HG03045 (cell line): ENCODE measurements around the gene TBC1D9B.
"Not testable (repeated sequence)": the region's sequence is repeated elsewhere in the genome, so short reads cannot be mapped to it uniquely, and the experiment has no call there.

Experiments used
- ATAC-seq: cut with Tn5 transposase; IDR thresholded peaks from one replicate; pipeline ENCODE4 v1.9.1; 2021; ENCODE audit warnings: mild to moderate bottlenecking, moderate library complexity; ENCODE audit not compliant: unreplicated experiment

Gene TBC1D9B

DNA sequence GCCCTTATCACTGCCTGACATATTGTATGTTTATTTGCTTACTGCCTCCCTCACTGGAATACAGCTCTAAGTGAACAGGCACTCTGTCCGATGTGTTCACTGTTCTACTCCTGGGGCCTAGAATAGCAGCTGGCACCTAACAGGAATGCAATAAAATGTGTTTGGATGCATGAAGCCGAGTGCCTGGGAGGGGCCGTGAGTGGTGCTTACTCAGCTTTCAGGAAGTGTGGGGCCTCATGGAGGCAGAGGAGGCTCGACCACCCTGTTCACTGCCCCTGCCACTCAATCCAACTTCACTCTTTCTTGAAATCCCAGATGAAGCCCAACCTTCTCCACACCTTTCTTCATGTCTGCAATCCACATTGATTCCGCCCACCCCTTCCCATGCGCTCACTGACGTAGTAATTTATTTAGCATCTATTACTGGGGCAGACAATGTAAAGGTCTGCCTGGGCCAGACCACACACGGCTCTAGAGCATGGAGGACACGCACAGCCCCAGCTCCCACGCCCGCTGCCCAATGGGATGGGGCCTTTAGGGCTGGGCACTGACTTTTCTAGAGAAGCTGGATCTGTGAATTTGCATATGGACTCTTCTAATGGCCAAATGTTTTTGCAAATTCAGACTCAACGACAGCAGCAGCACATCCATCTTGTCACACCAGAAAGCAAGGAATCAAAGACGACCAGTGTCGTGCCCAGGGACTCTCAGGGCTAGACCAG lies 21.3 kb downstream of the TBC1D9B start:
- no peak for ATAC-seq

- no peak for ATAC-seq
These were observed 22.1 kb downstream of the TBC1D9B start for GRCh38 chr5:179885491-179886090.

DNA sequence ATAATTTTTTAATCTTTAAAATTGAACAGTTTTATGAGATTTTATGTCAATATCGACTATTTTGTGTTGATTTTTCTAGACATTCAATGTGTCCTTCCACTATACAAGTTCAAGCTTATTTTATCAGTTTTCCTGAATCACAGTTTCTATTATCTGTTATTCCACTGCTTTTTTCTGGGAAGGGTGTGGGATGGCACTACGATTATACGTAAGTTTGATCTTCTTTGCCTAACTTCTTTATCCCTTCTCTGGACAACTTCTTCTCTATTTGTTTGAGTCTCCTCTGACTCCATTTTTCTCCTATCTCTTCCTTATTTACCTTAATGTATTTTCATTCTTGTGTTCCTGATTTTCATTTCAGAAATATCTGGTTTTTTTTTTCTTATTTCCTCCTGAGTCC lies 24.5 kb downstream of the TBC1D9B start:
- ATAC-seq = no peak

- ATAC-seq = no peak
These were observed 25.4 kb downstream of the TBC1D9B start for GRCh38 chr5:179882338-179882737.

- no peak for ATAC-seq
These were observed 26.7 kb downstream of the TBC1D9B start for GRCh38 chr5:179880848-179881590.

DNA sequence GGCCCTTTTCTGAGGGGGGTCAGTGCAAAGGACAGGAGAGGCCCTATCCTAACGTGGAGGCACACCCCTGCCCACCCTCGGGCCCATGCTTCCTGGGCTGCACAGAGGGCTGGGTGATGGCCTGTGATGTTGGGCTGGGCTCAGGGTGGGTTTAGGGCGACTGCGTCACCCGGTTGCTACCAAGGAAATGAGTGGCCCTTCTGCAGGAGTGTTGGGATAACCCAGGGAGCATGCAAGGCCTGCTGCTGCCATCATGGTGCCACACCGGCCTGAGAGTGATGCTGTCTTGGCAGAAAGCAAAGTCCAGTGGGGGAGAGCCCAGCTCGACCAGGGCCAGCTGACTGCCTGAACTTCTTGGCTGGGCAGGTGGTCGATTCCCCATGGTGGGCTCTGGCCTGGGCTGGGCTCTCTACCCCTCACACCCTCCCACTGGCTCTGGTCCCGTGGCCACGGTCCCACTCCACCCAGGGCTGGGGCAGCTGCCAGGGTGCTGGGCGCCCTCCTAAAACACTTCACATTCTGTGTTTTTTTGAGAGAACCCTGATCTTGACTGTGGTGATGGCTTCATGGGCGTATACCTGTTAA lies 27.5 kb downstream of the TBC1D9B start:
- no peak for ATAC-seq

DNA sequence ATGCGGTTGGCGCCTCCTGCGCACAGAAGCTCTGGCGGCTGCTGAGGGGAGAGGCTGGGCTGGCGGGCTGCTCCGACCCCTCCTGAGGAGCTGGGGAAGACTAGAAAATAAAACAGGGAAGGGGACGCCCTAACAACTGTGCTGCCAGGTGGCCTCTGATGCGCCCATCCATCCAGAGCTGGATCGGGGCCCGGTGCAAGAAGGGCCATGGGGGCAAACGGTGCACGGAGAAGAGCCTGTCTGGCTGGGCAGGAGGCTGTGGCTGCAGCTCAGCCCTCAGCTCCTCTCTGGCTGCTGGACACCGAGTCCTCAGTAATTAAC lies 28.0 kb downstream of the TBC1D9B start:
- no peak for ATAC-seq

- no peak for ATAC-seq
These were observed 28.6 kb downstream of the TBC1D9B start for GRCh38 chr5:179879003-179879689.

DNA sequence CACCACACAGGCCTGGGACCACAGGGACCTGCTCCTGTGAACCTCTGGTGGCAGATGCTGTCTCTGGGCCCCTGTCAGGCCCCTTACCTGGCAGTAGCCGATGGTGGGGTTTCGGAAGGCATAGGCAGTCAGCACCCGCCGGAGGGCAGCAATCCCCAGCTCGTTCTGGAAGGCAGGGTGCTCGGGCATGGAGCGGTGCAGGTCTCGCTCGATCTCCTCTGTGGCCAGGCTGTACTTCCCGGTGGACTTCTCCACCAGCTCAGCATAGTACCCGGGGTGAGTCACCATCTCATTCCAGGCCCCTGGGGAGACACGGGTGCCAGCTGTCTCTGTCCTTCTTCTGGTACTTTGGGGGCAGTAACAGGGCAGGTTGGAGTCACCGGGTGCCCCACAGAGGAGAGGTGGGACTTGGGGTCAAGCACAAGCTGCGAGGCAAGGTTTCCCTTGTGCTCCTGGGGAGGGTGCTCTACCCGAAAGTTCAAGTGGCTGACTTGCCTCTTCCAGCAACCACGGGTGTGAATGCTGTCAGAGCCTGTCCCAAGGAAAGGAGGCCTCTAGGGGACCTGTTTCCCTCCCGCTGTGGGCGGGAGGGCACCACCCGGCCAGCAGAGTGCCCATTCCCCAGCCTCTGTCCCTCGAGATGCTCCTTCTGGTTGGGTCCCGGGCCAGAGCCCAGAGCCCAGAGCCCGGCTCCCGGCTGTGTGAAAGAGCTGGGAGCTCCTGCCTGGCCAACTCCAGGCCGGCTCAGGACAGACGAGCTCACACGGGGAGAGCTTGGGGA lies 29.3 kb downstream of the TBC1D9B start:
- no peak for ATAC-seq

GRCh38 chr5:179876610-179876952 lies 31.1 kb downstream of the TBC1D9B start:
- ATAC-seq = no peak

DNA sequence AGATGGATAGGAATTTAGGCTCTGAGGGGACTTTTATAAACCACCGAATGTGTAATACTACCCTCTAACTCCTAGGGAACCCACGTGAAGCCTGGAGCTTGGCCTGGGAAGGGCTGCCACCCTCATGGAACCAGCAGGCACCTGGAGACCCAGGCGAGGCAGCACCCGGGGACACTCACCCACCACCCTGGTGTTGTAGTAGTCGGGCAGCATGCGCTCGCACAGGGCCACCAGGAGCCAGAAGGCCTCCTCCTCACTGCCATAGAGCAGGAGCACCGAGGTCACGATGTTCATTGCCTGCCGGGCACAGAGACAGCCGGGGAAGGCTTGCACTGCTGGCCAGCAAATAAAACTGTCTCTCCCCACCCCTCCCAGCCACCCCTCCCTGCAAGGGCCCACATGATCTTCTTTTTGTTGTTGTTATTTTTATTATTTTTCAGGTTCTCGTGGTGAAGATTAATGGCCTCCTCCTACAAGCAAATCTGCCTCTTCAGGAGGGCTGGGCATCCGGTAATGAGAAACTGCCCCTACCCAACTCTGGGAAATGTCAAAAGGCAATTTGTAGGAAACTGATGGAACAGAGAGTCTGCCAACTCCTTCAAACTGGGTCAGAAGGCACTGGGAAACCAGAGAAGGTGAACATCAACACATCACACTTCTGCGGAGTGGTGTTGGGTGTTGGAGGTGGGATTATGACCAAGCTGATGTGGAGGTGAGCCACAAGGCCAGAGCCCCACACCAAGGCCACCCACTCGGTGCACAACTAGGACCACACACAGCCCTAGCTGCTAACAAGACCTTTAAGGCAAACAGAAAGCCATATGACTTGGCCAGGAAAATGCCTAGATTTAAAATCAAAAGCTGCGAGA lies 31.7 kb downstream of the TBC1D9B start:
- no peak for ATAC-seq

GRCh38 chr5:179874536-179875292 lies 33.0 kb downstream of the TBC1D9B start:
- ATAC-seq = no peak

GRCh38 chr5:179874136-179874535 lies 33.6 kb downstream of the TBC1D9B start:
- no peak for ATAC-seq

GRCh38 chr5:179873588-179874110 lies 34.0 kb downstream of the TBC1D9B start:
- ATAC-seq = no peak

GRCh38 chr5:179872828-179873575 lies 34.7 kb downstream of the TBC1D9B start:
- ATAC-seq = no peak

DNA sequence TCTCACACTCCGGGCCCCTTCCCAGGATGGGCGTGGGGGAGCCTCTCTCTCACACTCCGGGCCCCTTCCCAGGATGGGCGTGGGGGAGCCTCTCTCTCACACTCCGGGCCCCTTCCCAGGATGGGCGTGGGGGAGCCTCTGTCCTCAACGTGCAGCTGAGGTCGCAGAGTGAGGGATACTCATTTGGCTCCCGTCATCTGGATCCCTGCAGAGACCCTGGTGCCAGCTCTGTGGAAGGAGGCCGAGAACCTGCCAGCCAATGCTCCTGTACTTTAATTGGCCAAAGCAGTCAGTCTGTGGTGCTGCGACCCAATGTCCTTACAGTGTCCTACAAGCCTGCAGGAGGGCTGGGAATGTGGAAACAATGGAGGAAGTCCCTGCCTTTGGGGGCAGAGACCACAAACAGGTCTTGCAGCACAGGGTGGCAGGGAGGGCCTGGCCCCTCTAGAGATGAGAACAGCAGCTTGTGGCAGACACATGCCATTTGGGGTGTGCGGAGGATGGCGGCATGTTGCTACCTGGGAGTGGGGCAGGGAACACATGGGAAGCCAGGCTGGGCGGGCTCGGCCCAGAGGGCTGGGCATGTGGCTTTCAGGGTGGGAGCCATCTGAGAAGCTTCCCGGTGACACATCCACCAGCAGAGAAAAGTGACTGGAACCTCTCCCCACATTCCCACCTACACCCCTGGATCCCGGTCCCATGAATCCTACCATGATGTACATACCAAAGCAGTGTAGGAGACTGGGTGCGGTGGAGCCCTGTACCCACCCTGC lies 35.5 kb downstream of the TBC1D9B start:
- ATAC-seq = no peak

- ATAC-seq = not testable (repeated sequence)
These were observed 36.2 kb downstream of the TBC1D9B start for GRCh38 chr5:179871533-179871932.
